ENCODE data around the gene TIMM10B. TPM values are rescaled to one million over a fixed set of nuclear protein-coding genes. Genes with fewer than 3 reads are reported as not detected.
A peak's percentile ranks its signal among the peaks of the same experiment; 100 is the strongest.

Gene TIMM10B
- total and polyA plus RNA-seq, 2 of the 4 experiments (the other 2 are of a cell fraction) = 24.7 to 27.1 TPM

GRCh38 chr11:6448574-6448973 lies 32.7 kb upstream of the TIMM10B start (continued):
- no peak for TF ChIP-seq BHLHE40 (IDR thresholded peaks at IDR 0.05; ENCODE audit: low read depth, low read length)
- TF ChIP-seq NFE2L2 (IDR thresholded peaks at IDR 0.05; ENCODE audit: low read depth, low read length) = no peak
- no peak for TF ChIP-seq CHD1 (IDR thresholded peaks at IDR 0.05; ENCODE audit: low read depth, low read length)

- H3K23ac ChIP-seq (ENCODE audit: low read depth, low read length) = no peak overlapping the region
- H3K4me3 ChIP-seq (ENCODE audit: insufficient read depth, low read depth, low read length) = no peak overlapping the region
- no peak overlapping the region for H3K18ac ChIP-seq (ENCODE audit: low read depth, low read length)
- H3K9me3 ChIP-seq (ENCODE audit: control insufficient read depth, insufficient read depth, low read length) = no peaks in the 10 kb centered on the region
- H3K36me3 ChIP-seq (ENCODE audit: control insufficient read depth, insufficient read depth, low read length) = peaks cover 52% of the 10 kb centered on the region
- no peaks in the 10 kb centered on the region for H3K27me3 ChIP-seq (ENCODE audit: control insufficient read depth, insufficient read depth, low read length)
- H3K4ac ChIP-seq (ENCODE audit: low read depth, low read length) = no peak overlapping the region
- H2BK120ac ChIP-seq (ENCODE audit: low read depth, low read length) = no peak overlapping the region
- in situ Hi-C loops (cut with MboI; ENCODE audit: low sequenced_read_pairs) (no loop called here), intact Hi-C loops (cut with micrococcal nuclease) (no loop called here), dilution Hi-C loops (cut with HindIII; ENCODE audit: low sequenced_read_pairs, unreplicated experiment) (no loop called here)
- no peak overlapping the region for H4K5ac ChIP-seq (ENCODE audit: low read depth, low read length)
- H3K27ac ChIP-seq (ENCODE audit: insufficient read depth, low read length) = no peak overlapping the region
- H3K14ac ChIP-seq (replicated peaks; ENCODE audit: low read depth, low read length) = no peak overlapping the region
- no peak overlapping the region for H2BK20ac ChIP-seq (ENCODE audit: low read depth, low read length)
- BruUV-seq (replicated peaks) = no TSS peak
- no peak overlapping the region for H3K9ac ChIP-seq (ENCODE audit: low read depth, low read length)
- no peak overlapping the region for H2AK5ac ChIP-seq (ENCODE audit: low read depth, low read length)
- peaks cover 0 to 4% of the 10 kb centered on the region in 2 experiments; a peak in 2 of 4 replicates for H3K79me1 ChIP-seq (ENCODE audit: low read depth in 1 of 2, low read length in 2 of 2)
- H2BK15ac ChIP-seq (ENCODE audit: low read depth, low read length) = no peak overlapping the region
- H2AFZ ChIP-seq (replicated peaks; ENCODE audit: low read length, poor library complexity) = no peak overlapping the region
- H4K20me1 ChIP-seq (ENCODE audit: insufficient read depth, low read length) = no peaks in the 10 kb centered on the region; the same call in 1 of the 2 replicates
- H3K56ac ChIP-seq (ENCODE audit: extremely low read depth, insufficient read depth, low read length) = no peak overlapping the region
- H4K8ac ChIP-seq (ENCODE audit: low read depth in 2 of 2, low read length in 2 of 2) = no peak overlapping the region
- ATAC-seq (ENCODE audit: low read depth) (peak; percentile 51), DNase-seq (peak; percentile 19)
- ChIA-PET CTCF (interaction anchor here (1.7 to 2.6 kb wide), 2 partner anchors 9 to 73 kb away, joined by 7 to 11 read pairs; no protein-coding TSS in a partner anchor), POLR2A (ENCODE audit: unreplicated experiment) (interaction anchor here (0.6 kb wide), 1 partner anchor 60 kb away, joined by 15 read pairs; no protein-coding TSS in a partner anchor)
- no peak overlapping the region for H2AK9ac ChIP-seq (replicated peaks; ENCODE audit: low read depth, low read length, poor library complexity)
- H2BK5ac ChIP-seq (ENCODE audit: low read depth, low read length, poor library complexity, severe bottlenecking) = no peak overlapping the region
- peaks cover 4% of the 10 kb centered on the region; the same call in 1 of the 2 replicates for H3K9me1 ChIP-seq (ENCODE audit: insufficient read depth, low read length)
- no peak overlapping the region for H4K91ac ChIP-seq (ENCODE audit: insufficient read depth, low read depth, low read length)
- no peak overlapping the region for H3K4me2 ChIP-seq (ENCODE audit: low read depth, low read length)
- 80% methylated on average over 1 of the region's 3 CpGs; no CpG with 5 or more reads in 1 of the 2 experiments for WGBS, 2 experiments (ENCODE audit: extremely low coverage in 2 of 2, insufficient read length in 1 of 2)
- H3K4me1 ChIP-seq (ENCODE audit: control insufficient read depth, insufficient read depth, low read length) = no peaks in the 10 kb centered on the region
- no peak for TF ChIP-seq FOS (IDR thresholded peaks at IDR 0.05; ENCODE audit: low read depth, low read length)
- no peak for TF ChIP-seq MXI1 (IDR thresholded peaks at IDR 0.05; ENCODE audit: borderline replicate concordance, low read depth, low read length)
- TF ChIP-seq MAZ (IDR thresholded peaks at IDR 0.05; ENCODE audit: borderline replicate concordance, low read depth, low read length) = no peak
- TF ChIP-seq NFE2L2 (IDR thresholded peaks at IDR 0.05; ENCODE audit: low read depth, low read length) = no peak
- no peak for TF ChIP-seq POLR2A (IDR thresholded peaks at IDR 0.05; ENCODE audit: low read depth, low read length)
- no peak for TF ChIP-seq RFX5 (IDR thresholded peaks at IDR 0.05; ENCODE audit: low read depth, low read length)
- TF ChIP-seq RCOR1 (IDR thresholded peaks at IDR 0.05; ENCODE audit: insufficient replicate concordance, low read length) = no peak
- no peak for TF ChIP-seq SMC3 (IDR thresholded peaks at IDR 0.05; ENCODE audit: low read depth, low read length)
- no peak for TF ChIP-seq BHLHE40 (IDR thresholded peaks at IDR 0.05; ENCODE audit: low read depth, low read length)
- TF ChIP-seq RAD21 (IDR thresholded peaks at IDR 0.05; ENCODE audit: low read length) = no peak
- no peak for TF ChIP-seq MAFK (IDR thresholded peaks at IDR 0.05; ENCODE audit: low read depth, low read length)
- no peak for TF ChIP-seq CTCF (conservative IDR thresholded peaks at IDR 0.05; ENCODE audit: low read depth, low read length)
- no peak for TF ChIP-seq CEBPB (IDR thresholded peaks at IDR 0.05; ENCODE audit: low read depth, low read length)
- no peak for TF ChIP-seq USF2 (IDR thresholded peaks at IDR 0.05; ENCODE audit: low read depth, low read length)
- TF ChIP-seq CHD1 (IDR thresholded peaks at IDR 0.05; ENCODE audit: low read depth, low read length) = no peak
These were observed 29.1 kb upstream of the TIMM10B start for GRCh38 chr11:6452219-6452618.

Measured in IMR-90 (cell line).